Measurements from ENCODE around the gene TTC7B. TPM values are rescaled to one million over a fixed set of nuclear protein-coding genes. Genes with fewer than 3 reads are reported as not detected.

TTC7B gene
- total RNA-seq, 4 donors from 2014 or later = 35.0 to 78.7 (median 36.8) TPM

GRCh38 chr14:90488256-90488655 lies 328.0 kb downstream of the TTC7B start:
- intact Hi-C loops (cut with DNase I; ENCODE audit: low total_unique reads) (no loop called here), in situ Hi-C loops (cut with MboI; ENCODE audit: low sequenced_read_pairs in 4 of 4) (no loop called here)
- H3K4me3 ChIP-seq = no peak overlapping the region
- no peaks in the 10 kb centered on the region for H3K27me3 ChIP-seq
- DNase-seq (no peak), ATAC-seq (no peak)
- no peaks in the 10 kb centered on the region for H3K36me3 ChIP-seq
- H3K9me3 ChIP-seq = no peaks in the 10 kb centered on the region
- TF ChIP-seq CTCF (IDR thresholded peaks at IDR 0.05 in 4 of 5, conservative IDR thresholded peaks at IDR 0.05 in 1 of 5) = no peak
- TF ChIP-seq POLR2A (IDR thresholded peaks at IDR 0.05) = no peak
- H3K4me1 ChIP-seq = peaks cover 0 to 5% of the 10 kb centered on the region in 2 donors
- no peak overlapping the region for H3K27ac ChIP-seq

GRCh38 chr14:90487462-90487861 lies 328.8 kb downstream of the TTC7B start:
- peaks cover 0 to 5% of the 10 kb centered on the region in 2 donors for H3K4me1 ChIP-seq
- TF ChIP-seq CTCF (IDR thresholded peaks at IDR 0.05 in 4 of 5, conservative IDR thresholded peaks at IDR 0.05 in 1 of 5) = no peak
- no peak for TF ChIP-seq POLR2A (IDR thresholded peaks at IDR 0.05)
- in situ Hi-C loops (cut with MboI; ENCODE audit: low sequenced_read_pairs in 4 of 4) (no loop called here), intact Hi-C loops (cut with DNase I; ENCODE audit: low total_unique reads) (no loop called here)
- H3K27ac ChIP-seq = no peak overlapping the region
- no peaks in the 10 kb centered on the region for H3K27me3 ChIP-seq
- ATAC-seq = no peak
- no peaks in the 10 kb centered on the region for H3K36me3 ChIP-seq
- H3K4me3 ChIP-seq = no peak overlapping the region
- no peaks in the 10 kb centered on the region for H3K9me3 ChIP-seq
- no peak for DNase-seq

- DNase-seq = no peak
Observed at GRCh38 chr14:90487031-90487430, 329.2 kb downstream of the TTC7B start.

GRCh38 chr14:90484291-90484690 lies 331.9 kb downstream of the TTC7B start:
- ATAC-seq (no peak), DNase-seq (no peak)
- no peak for TF ChIP-seq CTCF (IDR thresholded peaks at IDR 0.05 in 4 of 5, conservative IDR thresholded peaks at IDR 0.05 in 1 of 5)
- no peak for TF ChIP-seq POLR2A (IDR thresholded peaks at IDR 0.05)
- intact Hi-C loops (cut with DNase I; ENCODE audit: low total_unique reads) = no loop called here
- Histone ChIP-seq H3K27me3 (no peaks in the 10 kb centered on the region), H3K36me3 (no peaks in the 10 kb centered on the region), H3K4me3 (no peak overlapping the region), H3K4me1 (no peaks in the 10 kb centered on the region), H3K9me3 (no peaks in the 10 kb centered on the region), H3K27ac (peak overlapping the region in 1 of 4 donors; percentile 46)
- in situ Hi-C loops (cut with MboI; ENCODE audit: low sequenced_read_pairs in 4 of 4) = no loop called here

More at GRCh38 chr14:90487031-90487430, 329.2 kb downstream of the TTC7B start:
- no peak for TF ChIP-seq POLR2A (IDR thresholded peaks at IDR 0.05)
- no peak for TF ChIP-seq CTCF (IDR thresholded peaks at IDR 0.05 in 4 of 5, conservative IDR thresholded peaks at IDR 0.05 in 1 of 5)
- Histone ChIP-seq H3K36me3 (no peaks in the 10 kb centered on the region), H3K27ac (no peak overlapping the region), H3K9me3 (no peaks in the 10 kb centered on the region), H3K4me1 (peaks cover 0 to 4% of the 10 kb centered on the region in 2 donors), H3K4me3 (no peak overlapping the region), H3K27me3 (no peaks in the 10 kb centered on the region)
- no peak for ATAC-seq
- intact Hi-C loops (cut with DNase I; ENCODE audit: low total_unique reads) (no loop called here), in situ Hi-C loops (cut with MboI; ENCODE audit: low sequenced_read_pairs in 4 of 4) (no loop called here)

GRCh38 chr14:90483571-90483974 lies 332.7 kb downstream of the TTC7B start:
- peak overlapping the region in 1 of 4 donors; percentile 46 for H3K27ac ChIP-seq
- DNase-seq (no peak), ATAC-seq (no peak)
- in situ Hi-C loops (cut with MboI; ENCODE audit: low sequenced_read_pairs in 4 of 4) = no loop called here
- no peaks in the 10 kb centered on the region for H3K9me3 ChIP-seq
- H3K4me1 ChIP-seq = no peaks in the 10 kb centered on the region
- H3K4me3 ChIP-seq = no peak overlapping the region
- H3K27me3 ChIP-seq = no peaks in the 10 kb centered on the region
- no peak for TF ChIP-seq CTCF (IDR thresholded peaks at IDR 0.05 in 4 of 5, conservative IDR thresholded peaks at IDR 0.05 in 1 of 5)
- no peak for TF ChIP-seq POLR2A (IDR thresholded peaks at IDR 0.05)
- no peaks in the 10 kb centered on the region for H3K36me3 ChIP-seq
- intact Hi-C loops (cut with DNase I; ENCODE audit: low total_unique reads) = no loop called here

All from gastrocnemius medialis (tissue), 4 donors.